Measurements from ENCODE around the gene PIK3AP1.
A peak's percentile ranks its signal among the peaks of the same experiment; 100 is the strongest.

Gene PIK3AP1

GRCh38 chr10:96720422-96721206 is at the start of gene PIK3AP1:
PIK3AP1 (minus strand) TSS chr10:96720514; CDS start chr10:96720394, 120 bp downstream.
- TF ChIP-seq CTCF (IDR thresholded peaks at IDR 0.05; ENCODE audit: low read depth, low read length), result no peak
- H3K4me3 ChIP-seq (ENCODE audit: low read depth, low read length), result peak within 1 kb of the TSS; percentile 58

GRCh38 chr10:96768136-96768535 is 47.8 kb upstream of the PIK3AP1 start:
- TF ChIP-seq CTCF (IDR thresholded peaks at IDR 0.05; ENCODE audit: low read depth, low read length), result no peak
- H3K4me3 ChIP-seq (ENCODE audit: low read depth, low read length), result no peak overlapping the region

GRCh38 chr10:96767611-96768010 is 47.3 kb upstream of the PIK3AP1 start:
- no peak for TF ChIP-seq CTCF (IDR thresholded peaks at IDR 0.05; ENCODE audit: low read depth, low read length)
- no peak overlapping the region for H3K4me3 ChIP-seq (ENCODE audit: low read depth, low read length)

- peak; percentile 92 for TF ChIP-seq CTCF (IDR thresholded peaks at IDR 0.05; ENCODE audit: low read depth, low read length)
- H3K4me3 ChIP-seq (ENCODE audit: low read depth, low read length), result no peak overlapping the region
Observed at GRCh38 chr10:96765406-96766240, 45.3 kb upstream of the PIK3AP1 start.

- no peak overlapping the region for H3K4me3 ChIP-seq (ENCODE audit: low read depth, low read length)
- TF ChIP-seq CTCF (IDR thresholded peaks at IDR 0.05; ENCODE audit: low read depth, low read length), result no peak
Observed at GRCh38 chr10:96764425-96765060, 44.2 kb upstream of the PIK3AP1 start.

GRCh38 chr10:96758423-96758822 is 38.1 kb upstream of the PIK3AP1 start:
- no peak overlapping the region for H3K4me3 ChIP-seq (ENCODE audit: low read depth, low read length)
- TF ChIP-seq CTCF (IDR thresholded peaks at IDR 0.05; ENCODE audit: low read depth, low read length), result no peak

Data from WI38 (cell line).